Activated naive CD8-positive, alpha-beta T cell treated with anti-CD3 and anti-CD28 coated beads for 36 hours (primary cell): ENCODE results near the gene MAGI1. TPM values are rescaled to one million over a fixed set of nuclear protein-coding genes. Genes with fewer than 3 reads are reported as not detected.

Experiments
- DNase-seq: peaks from one replicate; pipeline ENCODE4 v3.0.0; 2021
- H3K27ac Mint-ChIP-seq: one replicate; pipeline ENCODE4 v1.8.0; 2022; ENCODE audit warnings: mild to moderate bottlenecking, moderate library complexity, mixed read lengths
- H3K27me3 Mint-ChIP-seq: one replicate; pipeline ENCODE4 v1.8.0; 2022; ENCODE audit warnings: mild to moderate bottlenecking, mixed read lengths
- H3K36me3 Mint-ChIP-seq: one replicate; pipeline ENCODE4 v1.8.0; 2021; ENCODE audit warnings: mild to moderate bottlenecking, mixed read lengths
- H3K4me1 Mint-ChIP-seq: one replicate; pipeline ENCODE4 v1.8.0; 2021; ENCODE audit warnings: mixed read lengths
- H3K4me3 Mint-ChIP-seq: one replicate; pipeline ENCODE4 v1.8.0; 2022; ENCODE audit warnings: mild to moderate bottlenecking, moderate library complexity, mixed read lengths
- H3K9me3 Mint-ChIP-seq: one replicate; pipeline ENCODE4 v1.8.0; 2022; ENCODE audit warnings: mixed read lengths
- total RNA-seq, 2 experiments: library from RNA; stranded (reverse); gene quantifications; one replicate each; pipeline ENCODE4 v1.2.3, GENCODE V29; 2021

Gene MAGI1
- total RNA-seq, 2 experiments from 2014 or later: 0.12 to 0.16 TPM

DNA sequence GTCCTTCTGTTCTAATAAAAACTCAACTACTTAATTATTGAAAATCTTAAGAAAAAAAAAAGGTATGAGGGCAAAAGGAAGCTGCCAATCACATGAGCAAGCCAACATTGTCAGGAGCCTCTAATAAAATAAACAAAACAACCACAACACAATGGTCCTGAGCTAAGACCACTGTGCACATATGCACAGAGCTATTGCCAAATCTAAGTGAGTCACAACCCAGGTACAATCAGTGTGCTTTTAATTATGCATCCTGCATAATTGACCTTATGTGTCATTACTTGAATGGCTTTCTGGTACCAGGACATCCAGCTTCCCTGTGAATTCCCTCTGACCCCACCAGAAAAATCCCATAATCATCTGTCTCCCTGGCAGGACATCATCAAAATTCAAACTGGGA is 639.8 kb downstream of the MAGI1 start:
- no peak overlapping the region for H3K27ac Mint-ChIP-seq

DNA sequence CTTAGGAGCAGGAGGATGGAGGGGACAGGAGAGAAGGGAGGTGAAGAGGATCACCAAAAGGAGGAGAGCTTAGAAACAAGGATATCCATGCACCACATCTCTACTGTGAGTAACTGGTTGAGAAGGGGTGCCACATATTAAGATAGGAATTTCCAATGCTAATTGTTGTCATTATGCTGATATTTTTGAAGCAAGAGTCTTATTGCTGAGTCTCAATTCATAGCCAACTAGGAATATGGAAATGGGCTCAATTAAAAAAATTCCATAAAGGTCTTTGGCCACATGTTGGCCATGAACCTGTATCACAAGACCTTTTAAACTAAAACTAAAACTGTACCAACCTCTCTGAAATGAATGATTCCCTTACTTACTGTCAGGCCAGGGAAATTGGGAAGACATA is 642.6 kb downstream of the MAGI1 start:
- no peaks in the 10 kb centered on the region for H3K27me3 Mint-ChIP-seq
- H3K9me3 Mint-ChIP-seq: no peaks in the 10 kb centered on the region
- no peaks in the 10 kb centered on the region for H3K4me1 Mint-ChIP-seq
- H3K36me3 Mint-ChIP-seq: no peaks in the 10 kb centered on the region
- no peak overlapping the region for H3K4me3 Mint-ChIP-seq
- no peak overlapping the region for H3K27ac Mint-ChIP-seq
- no peak for DNase-seq

More for the DNA sequence above, 639.8 kb downstream of the MAGI1 start:
- no peak for DNase-seq
- Mint-ChIP-seq H3K9me3 (no peaks in the 10 kb centered on the region), H3K4me3 (no peak overlapping the region), H3K27me3 (no peaks in the 10 kb centered on the region), H3K4me1 (no peaks in the 10 kb centered on the region), H3K36me3 (no peaks in the 10 kb centered on the region)

DNA sequence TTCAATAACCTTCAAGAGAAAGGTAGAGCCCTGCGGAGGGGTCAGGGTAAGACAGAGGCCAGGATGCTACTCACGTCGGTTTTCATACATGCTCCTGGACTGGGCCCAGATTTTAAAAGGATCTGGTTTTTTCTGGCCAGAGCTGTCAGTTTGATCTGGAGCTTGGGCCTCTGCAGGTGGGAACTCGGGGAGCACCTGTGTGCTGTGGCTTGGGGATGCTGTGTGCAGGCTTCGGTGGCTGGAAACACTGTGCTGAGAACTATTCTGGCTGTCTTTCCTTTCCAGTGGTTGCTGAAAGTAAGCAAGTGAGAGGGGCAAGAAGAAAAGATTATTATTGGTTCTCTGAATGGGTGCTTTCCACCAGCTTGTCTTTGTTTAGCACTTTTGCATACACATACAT is 647.6 kb downstream of the MAGI1 start:
- no peaks in the 10 kb centered on the region for H3K4me1 Mint-ChIP-seq
- no peaks in the 10 kb centered on the region for H3K27me3 Mint-ChIP-seq
- peaks cover 3% of the 10 kb centered on the region for H3K9me3 Mint-ChIP-seq
- H3K4me3 Mint-ChIP-seq: no peak overlapping the region
- H3K27ac Mint-ChIP-seq: no peak overlapping the region
- DNase-seq: no peak
- no peaks in the 10 kb centered on the region for H3K36me3 Mint-ChIP-seq

DNA sequence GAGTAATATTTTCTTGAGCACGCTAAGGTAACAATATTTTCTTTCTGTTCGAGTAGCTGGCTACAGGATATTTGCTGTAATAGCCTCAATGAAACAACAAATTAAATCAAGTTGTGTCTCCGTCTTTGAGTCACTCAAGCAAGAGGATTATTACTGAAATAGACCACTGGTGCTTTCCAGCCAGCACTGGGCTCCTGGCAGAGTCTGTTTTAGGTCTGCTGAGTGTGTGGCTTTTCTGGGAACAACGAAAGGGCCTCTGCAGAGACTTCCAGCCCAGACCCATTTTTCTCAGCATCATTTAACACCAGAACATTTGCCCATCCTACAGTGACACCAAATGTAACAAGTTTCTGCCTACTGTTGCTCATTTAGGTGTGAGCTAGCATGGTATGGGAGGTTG is 652.9 kb downstream of the MAGI1 start:
- H3K9me3 Mint-ChIP-seq: peaks cover 3% of the 10 kb centered on the region
- no peak overlapping the region for H3K27ac Mint-ChIP-seq
- H3K4me1 Mint-ChIP-seq: no peaks in the 10 kb centered on the region
- H3K36me3 Mint-ChIP-seq: no peaks in the 10 kb centered on the region
- DNase-seq: no peak
- no peak overlapping the region for H3K4me3 Mint-ChIP-seq
- no peaks in the 10 kb centered on the region for H3K27me3 Mint-ChIP-seq

DNA sequence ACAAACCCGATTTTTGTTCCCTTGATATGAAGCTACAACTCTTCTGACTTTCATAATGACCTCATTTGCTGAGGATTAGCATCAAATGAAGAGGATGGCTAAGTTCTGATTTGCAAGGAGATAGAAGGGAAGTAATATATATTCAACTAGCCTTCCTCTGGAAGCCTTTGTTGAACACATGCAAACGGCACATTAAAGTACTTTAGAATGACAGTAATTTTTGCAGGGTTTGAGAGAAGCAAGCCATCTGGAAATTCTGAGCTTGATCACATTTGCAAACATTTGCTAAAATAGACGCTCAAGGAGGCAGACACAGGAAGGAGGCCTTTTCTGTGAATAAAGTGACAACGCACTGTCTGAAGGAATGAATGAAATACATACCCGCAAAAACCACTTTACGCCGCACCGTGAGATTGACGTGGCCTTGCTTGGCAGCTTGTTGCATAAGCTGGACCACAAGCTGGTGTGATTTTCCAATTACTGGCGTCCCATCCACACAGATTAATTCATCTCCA is 657.2 kb downstream of the MAGI1 start:
- Mint-ChIP-seq H3K4me1 (no peaks in the 10 kb centered on the region), H3K4me3 (no peak overlapping the region), H3K9me3 (no peaks in the 10 kb centered on the region), H3K36me3 (no peaks in the 10 kb centered on the region), H3K27me3 (no peaks in the 10 kb centered on the region), H3K27ac (no peak overlapping the region)
- DNase-seq: no peak

DNA sequence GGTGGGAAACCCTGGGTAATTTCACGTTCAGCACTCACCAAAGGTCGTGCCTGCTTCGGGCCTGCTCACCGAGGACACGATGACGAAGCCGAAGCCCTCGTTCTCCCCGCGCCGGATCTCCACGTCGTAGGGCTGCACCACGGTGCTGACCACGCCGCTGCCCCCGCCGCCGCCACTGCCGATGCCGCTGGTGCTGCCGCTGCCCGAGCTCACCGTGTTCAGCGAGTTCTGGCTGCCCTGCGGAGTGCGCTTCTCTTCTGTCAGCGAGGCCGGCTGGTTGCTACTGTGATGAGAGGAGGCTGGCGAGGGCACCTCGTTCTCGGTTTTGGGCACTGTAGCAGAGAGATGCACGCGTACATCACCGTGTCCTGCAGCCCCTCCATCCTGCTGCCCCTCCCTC is 659.5 kb downstream of the MAGI1 start:
- Mint-ChIP-seq H3K4me3 (no peak overlapping the region), H3K27me3 (no peaks in the 10 kb centered on the region), H3K27ac (no peak overlapping the region), H3K9me3 (no peaks in the 10 kb centered on the region), H3K36me3 (no peaks in the 10 kb centered on the region), H3K4me1 (no peaks in the 10 kb centered on the region)
- no peak for DNase-seq

DNA sequence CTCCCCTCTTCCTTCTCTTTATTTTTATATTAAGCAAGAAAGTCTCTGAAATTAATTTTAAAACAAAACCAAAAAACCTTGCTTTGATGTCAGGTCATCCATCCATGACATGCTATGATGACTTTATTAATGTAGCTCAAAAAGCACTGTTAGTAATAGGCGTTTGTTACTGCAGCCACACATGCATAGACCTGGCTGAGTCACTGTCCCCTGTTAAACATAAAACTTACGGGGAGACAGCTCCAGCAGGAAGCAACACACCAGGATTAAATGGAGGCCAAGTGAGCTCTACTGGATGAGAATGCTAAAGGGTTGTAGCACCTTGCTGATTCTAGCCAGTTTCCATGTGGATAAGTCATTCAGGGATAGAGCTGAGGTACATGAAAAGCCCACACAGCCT is 661.1 kb downstream of the MAGI1 start:
- no peak for DNase-seq
- no peaks in the 10 kb centered on the region for H3K27me3 Mint-ChIP-seq
- no peaks in the 10 kb centered on the region for H3K4me1 Mint-ChIP-seq
- no peak overlapping the region for H3K4me3 Mint-ChIP-seq
- H3K36me3 Mint-ChIP-seq: no peaks in the 10 kb centered on the region
- no peaks in the 10 kb centered on the region for H3K9me3 Mint-ChIP-seq
- H3K27ac Mint-ChIP-seq: no peak overlapping the region

DNA sequence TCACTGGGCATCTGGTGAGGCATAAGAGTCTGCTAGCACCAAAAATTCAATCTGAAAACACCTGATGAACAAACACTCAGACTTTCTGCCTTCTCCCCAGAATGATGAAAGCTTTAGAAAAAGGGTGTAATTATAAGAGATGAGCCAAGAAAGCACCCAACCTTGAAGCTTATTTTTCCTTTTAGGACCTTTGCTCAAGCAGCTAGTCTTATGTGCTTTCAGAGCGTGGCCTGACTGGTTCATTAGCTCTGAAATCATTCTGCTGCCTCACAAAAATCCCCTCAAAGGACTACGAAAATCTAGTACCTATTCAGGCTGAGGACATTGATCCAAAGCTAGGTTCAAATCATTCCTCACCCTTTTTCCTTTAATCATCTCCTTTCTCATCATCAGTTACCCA is 662.3 kb downstream of the MAGI1 start:
- H3K4me1 Mint-ChIP-seq: no peaks in the 10 kb centered on the region
- no peak overlapping the region for H3K27ac Mint-ChIP-seq
- H3K9me3 Mint-ChIP-seq: no peaks in the 10 kb centered on the region
- DNase-seq: no peak
- H3K27me3 Mint-ChIP-seq: no peaks in the 10 kb centered on the region
- H3K36me3 Mint-ChIP-seq: no peaks in the 10 kb centered on the region
- H3K4me3 Mint-ChIP-seq: no peak overlapping the region

DNA sequence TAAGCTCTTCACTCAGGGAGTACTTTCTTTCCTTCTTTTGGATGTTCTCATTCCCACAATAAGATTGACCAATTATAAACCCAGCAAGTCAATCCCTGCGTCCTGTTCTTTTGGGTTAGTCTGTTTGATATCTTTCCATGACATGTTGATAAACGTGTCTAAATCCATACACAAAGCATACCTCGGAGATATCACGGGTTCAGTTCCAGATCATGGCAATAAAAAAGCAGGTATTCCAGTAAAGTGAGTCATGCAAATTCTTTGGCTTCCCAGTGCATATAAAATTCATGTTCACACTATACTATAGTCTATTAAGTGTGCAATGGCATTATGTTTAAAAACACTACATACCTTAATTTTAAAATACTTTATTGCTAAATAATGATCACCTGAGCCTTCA is 667.7 kb downstream of the MAGI1 start:
- H3K27me3 Mint-ChIP-seq: no peaks in the 10 kb centered on the region
- H3K4me3 Mint-ChIP-seq: no peak overlapping the region
- H3K36me3 Mint-ChIP-seq: no peaks in the 10 kb centered on the region
- H3K4me1 Mint-ChIP-seq: no peaks in the 10 kb centered on the region
- H3K27ac Mint-ChIP-seq: no peak overlapping the region
- peaks cover 1% of the 10 kb centered on the region for H3K9me3 Mint-ChIP-seq
- DNase-seq: no peak

DNA sequence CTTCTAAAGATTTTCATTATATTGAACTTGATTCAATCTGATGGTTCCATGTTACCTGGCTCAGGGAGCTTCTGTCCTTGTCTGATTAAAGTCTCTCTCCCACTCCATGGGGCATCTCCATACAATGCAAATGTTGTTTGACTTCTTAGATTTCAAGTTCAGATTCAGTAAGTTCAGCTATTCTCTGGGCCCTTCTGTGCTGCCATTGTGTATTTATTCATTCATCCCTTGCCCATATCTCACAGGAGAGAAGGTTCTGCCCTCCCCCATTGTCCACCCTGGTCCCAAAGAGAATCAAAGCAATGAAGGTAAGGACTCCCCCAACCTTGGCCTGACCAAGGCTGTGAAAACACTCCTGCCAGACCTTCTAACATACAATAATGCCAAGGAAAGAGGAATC is 669.9 kb downstream of the MAGI1 start:
- no peak overlapping the region for H3K27ac Mint-ChIP-seq
- no peaks in the 10 kb centered on the region for H3K4me1 Mint-ChIP-seq
- no peaks in the 10 kb centered on the region for H3K36me3 Mint-ChIP-seq
- H3K27me3 Mint-ChIP-seq: no peaks in the 10 kb centered on the region
- peaks cover 1% of the 10 kb centered on the region for H3K9me3 Mint-ChIP-seq
- no peak for DNase-seq
- no peak overlapping the region for H3K4me3 Mint-ChIP-seq

DNA sequence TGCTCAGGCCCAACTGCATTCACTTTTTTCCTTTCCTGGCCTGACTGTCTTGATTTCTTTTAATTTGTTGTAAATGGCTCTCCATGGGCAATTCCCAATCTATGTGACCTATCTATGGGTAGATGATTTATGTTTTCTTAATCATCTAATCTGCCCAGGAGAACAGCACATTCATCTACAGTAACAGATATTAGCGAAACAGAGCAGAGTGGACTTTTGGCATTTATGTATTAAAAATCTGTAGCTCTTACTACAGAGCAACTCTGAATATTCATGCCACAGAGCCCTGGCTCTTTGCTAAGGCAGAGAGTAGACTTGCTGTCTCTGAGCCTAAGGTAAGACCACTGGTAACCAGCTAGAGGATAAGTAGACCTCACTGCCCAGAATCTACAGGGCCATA is 676.0 kb downstream of the MAGI1 start:
- no peak overlapping the region for H3K4me3 Mint-ChIP-seq
- no peak overlapping the region for H3K27ac Mint-ChIP-seq
- H3K4me1 Mint-ChIP-seq: no peaks in the 10 kb centered on the region
- no peaks in the 10 kb centered on the region for H3K36me3 Mint-ChIP-seq
- no peak for DNase-seq
- no peaks in the 10 kb centered on the region for H3K9me3 Mint-ChIP-seq
- peaks cover 2% of the 10 kb centered on the region for H3K27me3 Mint-ChIP-seq

DNA sequence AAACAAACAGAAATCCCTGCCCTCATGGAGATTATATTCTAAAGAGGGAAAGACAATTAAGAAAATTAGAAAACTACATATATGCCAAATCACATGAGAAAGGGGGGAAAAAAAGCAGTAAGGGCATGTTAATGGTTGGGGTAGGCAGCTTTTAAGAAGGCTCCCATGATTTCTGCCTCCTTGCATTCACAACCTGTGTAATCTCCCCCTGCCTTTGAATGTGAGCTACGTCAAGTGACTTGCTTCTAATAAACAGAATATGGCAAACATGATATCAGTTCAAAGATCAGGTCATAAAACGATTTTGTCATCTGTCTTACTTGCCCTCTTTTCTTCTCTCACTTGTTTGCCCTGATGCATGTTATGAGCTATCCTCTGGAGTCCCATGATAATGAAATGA is 677.3 kb downstream of the MAGI1 start:
- Mint-ChIP-seq H3K36me3 (peaks cover 2% of the 10 kb centered on the region), H3K4me3 (no peak overlapping the region), H3K9me3 (peaks cover 4% of the 10 kb centered on the region), H3K27ac (no peak overlapping the region), H3K27me3 (peaks cover 13% of the 10 kb centered on the region), H3K4me1 (peaks cover 2% of the 10 kb centered on the region)
- DNase-seq: no peak

DNA sequence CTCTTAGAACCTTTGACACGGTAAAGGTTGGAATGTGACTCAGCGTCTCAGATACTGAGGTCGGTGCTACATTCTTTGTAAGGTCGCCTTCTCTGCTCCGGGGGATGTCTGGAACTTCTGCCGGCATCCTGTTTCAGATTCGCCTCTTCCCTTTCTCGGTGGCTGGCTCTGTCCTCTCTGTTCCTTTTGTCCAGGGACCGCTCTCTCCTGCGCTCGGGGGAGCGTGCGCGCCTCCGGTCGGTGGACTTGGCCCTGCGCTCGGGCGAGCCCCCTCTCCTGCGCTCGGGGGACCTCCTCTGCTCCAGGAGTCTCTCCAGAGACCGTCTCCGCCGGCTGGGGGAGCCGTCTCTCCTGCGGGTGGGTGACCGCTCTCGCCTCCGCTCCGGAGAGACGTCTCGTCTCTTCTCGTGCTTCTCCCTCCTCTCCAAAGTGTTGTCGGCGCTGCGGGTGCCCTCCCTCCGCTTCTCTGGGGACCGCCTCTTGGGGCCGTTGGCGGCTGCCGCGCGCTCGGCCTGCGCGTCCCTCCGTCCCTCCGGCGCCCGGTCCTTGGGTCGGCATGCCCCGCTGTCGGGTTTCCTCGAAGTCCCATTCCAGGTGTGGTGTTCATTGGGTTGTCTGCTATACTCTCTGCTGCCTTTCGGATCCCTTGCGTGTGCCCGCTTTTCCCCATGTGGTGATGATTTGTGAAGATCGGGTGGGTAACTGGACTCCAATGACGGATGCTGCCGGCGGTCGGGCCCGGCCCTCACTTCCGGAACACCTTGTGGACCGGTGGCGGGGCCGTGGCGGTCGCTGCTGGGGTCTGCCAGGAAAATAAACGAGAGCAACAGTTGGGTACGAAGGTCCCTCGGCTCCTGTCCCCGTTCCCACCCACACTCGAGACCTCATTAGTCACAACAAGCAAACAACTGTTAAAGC is 682.1 kb downstream of the MAGI1 start:
- no peak for DNase-seq
- H3K4me1 Mint-ChIP-seq: peaks cover 2% of the 10 kb centered on the region

DNA sequence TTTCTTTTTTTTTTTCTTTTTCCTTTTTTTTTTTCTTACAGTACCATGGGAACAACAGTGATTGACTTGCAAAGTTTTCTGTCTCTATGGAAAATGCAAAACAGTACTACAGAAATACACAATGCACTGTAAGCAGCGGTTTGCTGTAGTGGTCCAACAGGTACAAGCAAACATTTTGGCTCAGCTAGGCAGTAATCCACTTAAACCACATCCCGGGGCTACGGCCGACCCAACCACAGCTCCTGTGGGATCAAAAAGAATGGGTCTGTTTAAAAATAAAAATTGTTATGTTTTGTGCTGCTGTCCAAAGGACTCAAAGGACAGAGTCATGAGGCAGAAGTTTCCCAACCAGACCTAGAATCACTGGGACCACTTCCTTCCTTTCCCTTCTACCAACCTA is 683.8 kb downstream of the MAGI1 start:
- H3K9me3 Mint-ChIP-seq: peaks cover 4% of the 10 kb centered on the region
- peaks cover 2% of the 10 kb centered on the region for H3K36me3 Mint-ChIP-seq
- peaks cover 2% of the 10 kb centered on the region for H3K4me1 Mint-ChIP-seq
- H3K27me3 Mint-ChIP-seq: peaks cover 30% of the 10 kb centered on the region
- H3K4me3 Mint-ChIP-seq: no peak overlapping the region
- no peak for DNase-seq
- no peak overlapping the region for H3K27ac Mint-ChIP-seq

More for the DNA sequence above, 682.1 kb downstream of the MAGI1 start:
- H3K36me3 Mint-ChIP-seq: peaks cover 2% of the 10 kb centered on the region
- H3K27ac Mint-ChIP-seq: no peak overlapping the region
- peaks cover 4% of the 10 kb centered on the region for H3K9me3 Mint-ChIP-seq
- no peak overlapping the region for H3K4me3 Mint-ChIP-seq
- H3K27me3 Mint-ChIP-seq: peaks cover 30% of the 10 kb centered on the region

DNA sequence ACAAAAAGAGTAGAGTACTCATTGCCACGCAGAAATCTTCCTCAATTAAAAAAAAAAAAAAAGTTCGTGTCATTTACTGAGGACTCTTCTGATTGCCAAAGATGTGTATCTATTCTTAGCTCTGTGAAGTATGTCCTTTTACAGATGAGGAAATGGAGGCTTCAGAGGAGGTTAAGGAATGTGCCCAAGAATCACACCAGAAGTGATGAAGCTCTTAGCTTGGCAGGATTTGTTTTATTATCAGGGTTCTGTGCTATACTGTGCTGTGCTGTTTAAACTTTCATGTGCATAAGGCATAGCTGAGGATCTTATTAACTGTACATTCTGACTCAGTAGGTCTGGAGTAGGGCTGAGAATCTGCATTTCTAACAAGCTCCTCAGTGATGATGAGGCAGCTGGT is 685.8 kb downstream of the MAGI1 start:
- peaks cover 4% of the 10 kb centered on the region for H3K9me3 Mint-ChIP-seq
- H3K4me1 Mint-ChIP-seq: peaks cover 2% of the 10 kb centered on the region
- no peak for DNase-seq
- no peak overlapping the region for H3K27ac Mint-ChIP-seq
- peaks cover 2% of the 10 kb centered on the region for H3K36me3 Mint-ChIP-seq
- no peak overlapping the region for H3K4me3 Mint-ChIP-seq
- peaks cover 30% of the 10 kb centered on the region for H3K27me3 Mint-ChIP-seq

DNA sequence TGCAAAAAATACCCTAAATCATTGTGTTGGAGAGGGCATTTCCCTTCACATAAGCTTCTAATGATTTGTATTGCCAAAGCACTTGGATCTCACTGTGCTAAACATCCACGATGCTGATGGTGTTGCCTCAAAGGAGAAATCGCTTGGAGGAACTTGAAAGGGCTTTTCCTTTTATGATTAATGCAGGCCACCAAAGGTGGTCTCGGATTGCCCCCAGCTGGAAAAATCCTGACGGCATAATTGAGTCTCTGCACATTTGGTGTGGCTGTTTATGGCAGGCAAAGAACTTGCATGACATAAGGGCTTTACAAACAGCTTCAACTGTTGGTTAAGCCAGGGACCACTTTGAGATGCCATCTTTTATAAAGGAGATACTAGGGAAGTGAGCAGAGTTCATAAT is 687.0 kb downstream of the MAGI1 start:
- DNase-seq: no peak
- Mint-ChIP-seq H3K9me3 (peaks cover under 1% of the 10 kb centered on the region), H3K27me3 (peaks cover 20% of the 10 kb centered on the region), H3K4me1 (no peaks in the 10 kb centered on the region), H3K27ac (no peak overlapping the region), H3K36me3 (peaks cover 1% of the 10 kb centered on the region), H3K4me3 (no peak overlapping the region)
